ENCODE results near the gene REXO5. TPM values are rescaled to one million over a fixed set of nuclear protein-coding genes. Genes with fewer than 3 reads are reported as not detected.

Gene REXO5
- total and polyA plus RNA-seq, 2 of the 13 experiments (the other 11 are each of a cell fraction or from before 2014, with no cell fraction given): 5.9 to 13.1 TPM

- Histone ChIP-seq H3K4me2 (ENCODE audit: low read depth, low read length) (no peak overlapping the region), H3K79me2 (ENCODE audit: insufficient read depth, low read length) (peaks cover 81% of the 10 kb centered on the region), H3K36me3 (replicated peaks in 1 of 2; ENCODE audit: control insufficient read depth in 1 of 2, insufficient read depth in 2 of 2, low read length in 2 of 2) (no peaks in the 10 kb centered on the region), H3K4me3 (replicated peaks in 1 of 3; ENCODE audit: insufficient read depth in 1 of 3, low read depth in 2 of 3, low read length in 3 of 3) (no peak overlapping the region), H3K27ac (ENCODE audit: extremely low read length, insufficient read depth, low read length) (no peak overlapping the region), H3K9me3 (ENCODE audit: low read length) (no peaks in the 10 kb centered on the region), H3K9ac (ENCODE audit: insufficient read depth, low read depth, low read length) (no peak overlapping the region), H4K20me1 (ENCODE audit: insufficient read depth, low read length) (0 out of 2 replicates have a peak, but pooled peaks cover 8% of the 10 kb centered on the region), H3K4me1 (ENCODE audit: insufficient read depth, low read length) (peaks cover 78% of the 10 kb centered on the region), H3K27me3 (ENCODE audit: control insufficient read depth in 1 of 2, insufficient read depth in 2 of 2, low read length in 2 of 2) (no peaks in the 10 kb centered on the region), H2AFZ (ENCODE audit: low read length) (no peak overlapping the region)
- no TSS peak for BruUV-seq (replicated peaks)
- ChIA-PET POLR2A (interaction anchor here (1.4 kb wide), 2 partner anchors 10 to 15 kb away, joined by 10 to 12 read pairs; partner anchors contain the start of genes DCUN1D3 and LYRM1), CTCF (ENCODE audit: low intra/inter-chr PET ratio, low total read pairs) (no interaction called here)
- ATAC-seq: peak; percentile 71
- WGBS (ENCODE audit: low lambda C conversion rate): 16% methylated on average over 1 of the region's 1 CpG
- peak; percentile 56 for DNase-seq (ENCODE audit: low spot score)
- peak; percentile 62 for FAIRE-seq
- intact Hi-C loops (cut with micrococcal nuclease; ENCODE audit: unreplicated experiment) (no loop called here), in situ Hi-C loops (cut with HindIII; ENCODE audit: extremely low pct_ligation_motif_present, low pct_unique_long_range_greater_than_20kb) (no loop called here)
- TF ChIP-seq EP300 (IDR thresholded peaks at IDR 0.05; ENCODE audit: low read depth in 2 of 2, low read length in 2 of 2) (no peak), EP300 (CRISPR knock-in tag; IDR thresholded peaks at IDR 0.05; ENCODE audit: borderline replicate concordance) (0 out of 2 replicates have a peak, but pooled peaks have one; percentile 4), ZNF746 (CRISPR knock-in tag; IDR thresholded peaks at IDR 0.05) (no peak), PHF20 (CRISPR knock-in tag; IDR thresholded peaks at IDR 0.05) (no peak), GATAD2A (CRISPR knock-in tag; IDR thresholded peaks at IDR 0.05) (peak; percentile 48; the same call in 1 of the 2 replicates), SOX13 (IDR thresholded peaks at IDR 0.05) (no peak), SOX13 (CRISPR knock-in tag; conservative IDR thresholded peaks at IDR 0.05 in 1 of 2, IDR thresholded peaks at IDR 0.05 in 1 of 2) (no peak), ZNF33B (CRISPR knock-in tag; IDR thresholded peaks at IDR 0.05) (no peak), ZBTB21 (CRISPR knock-in tag; IDR thresholded peaks at IDR 0.05) (no peak), KDM5A (IDR thresholded peaks at IDR 0.05; ENCODE audit: borderline replicate concordance, low read length) (no peak), CEBPB (IDR thresholded peaks at IDR 0.05; ENCODE audit: borderline replicate concordance, low read depth, low read length) (peak; percentile 72; the same call in 1 of the 2 replicates), ZNF800 (CRISPR knock-in tag; IDR thresholded peaks at IDR 0.05) (no peak), AHR (CRISPR knock-in tag; IDR thresholded peaks at IDR 0.05) (no peak), ATF1 (CRISPR knock-in tag; IDR thresholded peaks at IDR 0.05) (peak; percentile 38; the same call in 1 of the 2 replicates), GATAD1 (CRISPR knock-in tag; IDR thresholded peaks at IDR 0.05) (no peak)
- TF ChIP-seq, protein P1, sequence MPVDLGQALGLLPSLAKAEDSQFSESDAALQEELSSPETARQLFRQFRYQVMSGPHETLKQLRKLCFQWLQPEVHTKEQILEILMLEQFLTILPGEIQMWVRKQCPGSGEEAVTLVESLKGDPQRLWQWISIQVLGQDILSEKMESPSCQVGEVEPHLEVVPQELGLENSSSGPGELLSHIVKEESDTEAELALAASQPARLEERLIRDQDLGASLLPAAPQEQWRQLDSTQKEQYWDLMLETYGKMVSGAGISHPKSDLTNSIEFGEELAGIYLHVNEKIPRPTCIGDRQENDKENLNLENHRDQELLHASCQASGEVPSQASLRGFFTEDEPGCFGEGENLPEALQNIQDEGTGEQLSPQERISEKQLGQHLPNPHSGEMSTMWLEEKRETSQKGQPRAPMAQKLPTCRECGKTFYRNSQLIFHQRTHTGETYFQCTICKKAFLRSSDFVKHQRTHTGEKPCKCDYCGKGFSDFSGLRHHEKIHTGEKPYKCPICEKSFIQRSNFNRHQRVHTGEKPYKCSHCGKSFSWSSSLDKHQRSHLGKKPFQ (CRISPR knock-in tag; IDR thresholded peaks at IDR 0.05; ENCODE audit: insufficient replicate concordance): no peak
- TF ChIP-seq, protein P2, sequence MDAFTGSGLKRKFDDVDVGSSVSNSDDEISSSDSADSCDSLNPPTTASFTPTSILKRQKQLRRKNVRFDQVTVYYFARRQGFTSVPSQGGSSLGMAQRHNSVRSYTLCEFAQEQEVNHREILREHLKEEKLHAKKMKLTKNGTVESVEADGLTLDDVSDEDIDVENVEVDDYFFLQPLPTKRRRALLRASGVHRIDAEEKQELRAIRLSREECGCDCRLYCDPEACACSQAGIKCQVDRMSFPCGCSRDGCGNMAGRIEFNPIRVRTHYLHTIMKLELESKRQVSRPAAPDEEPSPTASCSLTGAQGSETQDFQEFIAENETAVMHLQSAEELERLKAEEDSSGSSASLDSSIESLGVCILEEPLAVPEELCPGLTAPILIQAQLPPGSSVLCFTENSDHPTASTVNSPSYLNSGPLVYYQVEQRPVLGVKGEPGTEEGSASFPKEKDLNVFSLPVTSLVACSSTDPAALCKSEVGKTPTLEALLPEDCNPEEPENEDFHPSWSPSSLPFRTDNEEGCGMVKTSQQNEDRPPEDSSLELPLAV (CRISPR knock-in tag; conservative IDR thresholded peaks at IDR 0.05; ENCODE audit: low read depth): no peak
- TF ChIP-seq, protein P3, sequence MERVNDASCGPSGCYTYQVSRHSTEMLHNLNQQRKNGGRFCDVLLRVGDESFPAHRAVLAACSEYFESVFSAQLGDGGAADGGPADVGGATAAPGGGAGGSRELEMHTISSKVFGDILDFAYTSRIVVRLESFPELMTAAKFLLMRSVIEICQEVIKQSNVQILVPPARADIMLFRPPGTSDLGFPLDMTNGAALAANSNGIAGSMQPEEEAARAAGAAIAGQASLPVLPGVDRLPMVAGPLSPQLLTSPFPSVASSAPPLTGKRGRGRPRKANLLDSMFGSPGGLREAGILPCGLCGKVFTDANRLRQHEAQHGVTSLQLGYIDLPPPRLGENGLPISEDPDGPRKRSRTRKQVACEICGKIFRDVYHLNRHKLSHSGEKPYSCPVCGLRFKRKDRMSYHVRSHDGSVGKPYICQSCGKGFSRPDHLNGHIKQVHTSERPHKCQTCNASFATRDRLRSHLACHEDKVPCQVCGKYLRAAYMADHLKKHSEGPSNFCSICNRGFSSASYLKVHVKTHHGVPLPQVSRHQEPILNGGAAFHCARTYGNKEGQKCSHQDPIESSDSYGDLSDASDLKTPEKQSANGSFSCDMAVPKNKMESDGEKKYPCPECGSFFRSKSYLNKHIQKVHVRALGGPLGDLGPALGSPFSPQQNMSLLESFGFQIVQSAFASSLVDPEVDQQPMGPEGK (CRISPR knock-in tag; IDR thresholded peaks at IDR 0.05): 0 out of 2 replicates have a peak, but pooled peaks have one; percentile 39
Measured at GRCh38 chr16:20884240-20884556, 77.9 kb downstream of the REXO5 start.

Data from HepG2 (cell line).